Stimulated activated CD8-positive, alpha-beta memory T cell treated with anti-CD3 and anti-CD28 coated beads, Interleukin-4, amount 100 ng/mL, for 4 hours (primary cell): ENCODE results near the gene CCSAP.
"Not testable (repeated sequence)": the region's sequence is repeated elsewhere in the genome, so short reads cannot be mapped to it uniquely, and the experiment has no call there.

Experiments
- DNase-seq, 2 donors: peaks; one replicate each; pipeline ENCODE4 v3.0.0-alpha.2; 2020; ENCODE audit warnings: low read depth in 2 of 2, low spot score in 1 of 2

CCSAP gene

DNA sequence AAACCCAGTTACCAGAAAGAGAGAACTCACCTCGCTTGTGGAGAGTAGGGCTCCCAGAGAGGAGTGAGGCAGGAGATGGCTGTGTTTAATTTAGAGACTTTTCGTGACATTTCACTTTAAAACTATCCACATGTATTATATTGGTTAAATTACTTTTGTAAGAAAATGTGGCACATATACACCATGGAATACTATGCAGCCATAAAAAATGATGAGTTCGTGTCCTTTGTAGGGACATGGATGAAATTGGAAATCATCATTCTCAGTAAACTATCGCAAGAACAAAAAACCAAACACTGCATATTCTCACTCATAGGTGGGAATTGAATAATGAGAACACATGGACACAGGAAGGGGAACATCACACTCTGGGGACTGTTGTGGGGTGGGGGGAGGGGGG is 51.2 kb downstream of the CCSAP start:
- not testable (repeated sequence) for DNase-seq

DNA sequence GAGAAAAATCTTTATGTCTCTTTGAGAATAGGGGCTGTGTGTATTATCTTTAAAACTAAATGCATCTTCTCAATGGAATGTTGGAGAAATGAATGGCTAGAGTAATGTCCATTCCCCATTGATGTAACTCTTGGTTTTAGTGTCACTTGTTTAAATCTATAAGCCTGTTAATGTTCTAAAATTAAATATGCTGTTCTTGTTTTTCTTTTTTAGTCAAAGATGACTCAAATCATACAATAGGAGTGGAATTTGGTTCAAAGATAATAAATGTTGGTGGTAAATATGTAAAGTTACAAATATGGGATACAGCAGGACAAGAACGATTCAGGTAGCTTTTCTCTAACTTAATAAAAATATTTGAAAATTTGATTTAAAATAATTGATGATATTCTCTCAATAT is 54.3 kb downstream of the CCSAP start:
- DNase-seq: no peak

DNA sequence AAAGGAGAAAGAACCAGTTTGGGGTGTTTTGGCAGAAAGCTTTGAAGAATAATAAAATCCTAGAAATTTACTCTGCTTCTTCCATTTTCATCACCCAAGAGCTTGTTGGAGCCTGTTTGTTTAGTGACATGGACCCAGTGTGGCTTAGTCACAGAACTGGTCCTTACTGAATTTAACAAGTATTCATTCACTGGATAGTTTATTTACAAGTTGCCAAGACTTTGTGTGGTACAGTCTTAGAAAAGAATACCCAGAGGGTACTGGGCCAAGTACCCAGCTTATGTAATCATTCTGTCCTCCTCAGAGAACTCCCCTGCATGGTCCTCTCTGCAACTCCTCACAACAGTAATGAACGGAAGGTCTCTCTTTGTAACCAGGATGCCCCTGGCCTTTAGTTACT is 55.6 kb downstream of the CCSAP start:
- no peak for DNase-seq

GRCh38 chr1:229286099-229286766 is 56.6 kb downstream of the CCSAP start:
- no peak for DNase-seq

- DNase-seq: no peak
Observed at GRCh38 chr1:229285440-229285839, 57.4 kb downstream of the CCSAP start.

GRCh38 chr1:229284887-229285286 is 58.0 kb downstream of the CCSAP start:
- no peak for DNase-seq

GRCh38 chr1:229283183-229283611 is 59.6 kb downstream of the CCSAP start:
- no peak for DNase-seq

DNA sequence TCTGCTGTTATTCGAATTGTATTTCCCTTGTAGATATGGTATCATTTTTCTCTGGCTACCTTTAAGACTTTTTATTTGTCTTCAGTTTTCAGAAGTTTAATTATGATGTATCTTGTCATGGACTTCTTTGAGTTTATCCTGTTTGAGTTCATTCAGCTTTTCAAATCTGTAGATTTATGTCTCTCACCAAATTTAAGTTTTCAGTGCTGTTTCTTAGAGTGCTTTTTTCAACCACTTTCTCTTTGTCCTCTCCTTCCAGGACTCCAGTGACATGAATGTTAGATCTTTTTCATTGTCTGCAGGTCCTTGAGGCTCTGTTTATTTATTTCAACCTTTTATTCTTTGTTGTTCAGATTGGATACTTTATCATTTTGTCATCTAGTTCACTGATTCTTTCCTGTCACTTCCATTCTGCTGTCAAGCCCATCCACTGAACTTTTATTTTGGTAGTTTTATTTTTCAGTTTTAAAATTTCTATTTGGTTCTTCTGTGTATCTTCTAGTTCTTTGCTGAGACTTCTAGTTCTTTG is 60.5 kb downstream of the CCSAP start:
- DNase-seq: no peak

GRCh38 chr1:229281339-229281926 is 61.4 kb downstream of the CCSAP start:
- DNase-seq: no peak

DNA sequence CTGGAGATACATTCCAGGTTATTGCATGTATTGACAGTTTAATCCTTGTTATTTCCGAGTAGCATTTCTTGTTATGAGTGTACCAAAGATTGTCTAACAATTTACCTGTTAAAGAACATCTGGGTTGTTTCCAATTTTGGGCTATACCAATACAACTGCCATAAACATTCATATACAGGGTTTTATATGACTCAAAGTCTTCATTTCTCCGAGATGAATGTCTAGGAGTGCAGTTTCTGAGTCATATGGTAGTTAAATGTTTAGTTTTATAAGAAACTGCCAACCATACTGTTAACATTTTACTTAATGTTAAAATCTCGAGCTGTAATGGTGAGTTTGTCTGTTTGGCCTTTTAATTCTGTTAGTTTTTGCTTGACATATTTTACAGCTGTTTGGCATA is 61.9 kb downstream of the CCSAP start:
- no peak for DNase-seq

- no peak for DNase-seq
Observed at GRCh38 chr1:229280037-229280828, 62.6 kb downstream of the CCSAP start.

- DNase-seq: no peak
Observed at GRCh38 chr1:229279242-229279641, 63.6 kb downstream of the CCSAP start.

DNA sequence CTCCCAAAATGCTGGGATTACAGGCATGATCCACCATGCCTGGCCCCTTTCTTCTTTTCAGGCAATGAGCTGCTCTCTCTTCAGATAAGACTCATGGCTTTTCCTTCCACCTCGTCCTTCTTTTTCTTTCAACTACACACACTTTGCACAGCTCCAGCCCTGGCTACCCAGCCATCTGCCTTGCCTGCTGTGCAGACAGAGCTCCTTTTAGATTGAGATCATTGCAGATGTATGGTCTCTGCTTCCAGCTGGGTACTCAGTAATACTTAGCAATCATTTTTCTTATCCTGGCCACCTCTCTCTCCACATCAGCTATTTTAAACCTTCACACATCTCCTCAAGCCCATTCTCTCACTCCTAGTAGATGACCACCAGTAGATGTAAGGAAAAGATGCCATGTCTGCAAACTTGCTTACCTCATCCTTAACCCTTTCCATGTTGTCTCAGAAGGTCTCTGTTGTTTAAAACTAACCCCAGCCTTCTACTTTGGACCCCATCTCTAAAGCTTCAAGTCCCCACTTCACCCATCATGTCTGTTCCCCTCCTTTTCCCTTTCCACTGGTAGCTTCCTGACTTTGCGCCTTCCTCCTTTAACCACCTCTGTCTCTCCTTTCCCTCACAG is 64.6 kb downstream of the CCSAP start:
- no peak for DNase-seq

DNA sequence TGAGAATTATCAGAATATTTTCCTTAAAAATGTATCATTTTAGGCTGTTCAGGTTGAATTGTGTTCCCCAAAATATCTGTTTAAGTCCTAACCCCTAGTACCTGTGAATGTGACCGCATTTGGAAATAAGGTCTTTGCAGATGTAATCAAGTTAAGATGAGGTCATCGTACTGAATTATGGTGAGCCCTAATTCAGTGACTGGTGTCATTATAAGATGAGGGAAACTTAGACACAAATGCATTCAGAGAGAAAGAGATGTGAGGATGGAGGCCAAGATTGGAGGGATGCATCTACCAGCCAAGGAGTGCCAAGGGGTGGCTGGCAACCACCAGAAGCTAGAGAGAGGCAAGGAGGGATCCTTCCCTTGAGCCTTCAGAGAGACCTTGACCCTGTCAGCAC is 67.8 kb downstream of the CCSAP start:
- DNase-seq: no peak

DNA sequence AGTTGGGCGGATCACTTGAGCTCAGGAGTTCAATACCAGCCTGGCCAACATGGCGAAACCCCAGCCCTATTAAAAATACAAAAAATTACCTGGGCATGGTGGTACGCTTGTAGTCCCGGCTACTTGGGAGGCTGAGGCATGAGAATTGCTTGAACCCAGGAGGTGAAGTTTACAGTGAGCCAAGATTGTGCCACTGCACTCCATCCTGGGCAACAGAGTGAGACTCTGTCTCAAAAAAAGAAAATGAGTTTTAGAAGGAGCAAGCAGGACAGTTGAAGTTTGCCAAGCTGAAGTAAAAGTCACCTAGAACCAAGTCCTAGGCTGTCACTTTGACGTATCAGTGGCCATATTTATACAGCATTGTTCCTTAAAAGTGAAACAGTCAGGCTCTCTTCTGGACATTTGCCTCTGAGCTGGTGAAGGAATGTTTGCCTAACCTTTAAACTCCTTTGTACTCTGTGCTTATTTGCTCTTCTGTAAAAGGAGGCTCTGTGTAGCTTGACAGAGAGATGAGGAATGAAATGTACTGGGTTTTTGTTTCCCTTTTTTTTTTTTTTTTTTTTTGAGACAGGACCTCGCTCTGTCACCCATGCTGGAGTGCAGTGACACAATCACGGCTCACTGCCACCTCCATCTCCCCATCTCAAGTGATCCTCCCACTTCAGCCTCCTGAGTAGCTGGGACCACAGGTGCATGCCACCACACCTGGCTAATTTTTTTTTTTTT is 69.2 kb downstream of the CCSAP start:
- DNase-seq: no peak

DNA sequence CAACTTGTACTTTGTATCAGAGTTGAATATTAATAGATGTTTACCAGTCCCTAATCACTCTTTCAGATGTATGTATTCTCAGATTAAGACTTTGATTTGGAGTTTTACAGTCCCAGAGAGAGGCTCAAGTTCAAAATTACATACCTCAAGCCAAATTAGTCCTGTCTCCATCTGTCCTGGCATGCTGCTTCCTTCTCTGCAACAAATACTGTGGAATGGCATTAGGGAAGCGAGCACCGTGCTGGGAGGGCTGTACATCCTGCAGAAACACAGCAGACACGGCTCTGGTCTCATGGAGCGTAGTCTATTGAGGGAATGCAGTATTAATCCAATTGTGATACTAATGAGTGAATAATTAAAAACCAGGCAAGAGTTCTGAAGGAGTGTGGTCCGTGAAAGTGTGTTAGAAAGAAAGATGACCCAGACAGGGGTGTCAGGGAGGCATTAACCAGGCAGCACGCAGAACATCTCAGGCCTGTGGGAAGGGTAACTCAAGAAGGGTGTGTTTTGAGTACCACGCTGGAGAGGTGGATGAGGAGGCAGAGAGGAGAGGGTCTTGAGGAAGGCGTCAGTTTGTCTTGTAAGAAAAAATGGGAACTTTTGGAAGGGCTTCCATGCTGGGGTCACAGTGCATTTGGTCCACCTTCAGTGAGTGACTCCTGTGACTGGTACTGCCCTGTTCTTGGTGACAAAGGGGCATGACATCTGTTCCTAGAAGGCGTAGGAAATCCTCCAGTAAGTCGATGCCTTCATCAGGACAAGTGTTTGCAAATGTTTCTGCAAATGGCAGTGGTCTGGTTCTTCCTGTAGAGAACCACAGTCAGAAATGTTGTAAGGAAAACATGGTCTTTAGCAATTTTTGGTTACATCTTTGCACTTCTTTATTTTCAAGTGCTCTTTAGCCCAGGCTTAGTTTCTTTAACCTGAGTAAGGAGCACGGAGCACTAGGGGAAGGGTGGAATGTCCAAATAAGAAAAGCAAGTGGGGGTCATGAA is 70.4 kb downstream of the CCSAP start:
- DNase-seq: no peak

- DNase-seq: peak in 1 of 2 donors; percentile 8
Observed at GRCh38 chr1:229271448-229272159, 71.2 kb downstream of the CCSAP start.
